Effector CD4-positive, alpha-beta T cell (primary cell): ENCODE data around the gene TRIM41.
"Not testable (repeated sequence)": the region's sequence is repeated elsewhere in the genome, so short reads cannot be mapped to it uniquely, and the experiment has no call there.

Experiments
- DNase-seq: peaks from one replicate; pipeline ENCODE4 v3.0.0-alpha.2; 2020
- total RNA-seq: gene quantifications from one replicate; lab custom pipeline; 2026; lab: John Stamatoyannopoulos, UW

TRIM41 gene
- 78.4 reads per million, percentile 78 among the genes with 10 or more reads in this experiment for total RNA-seq

DNA sequence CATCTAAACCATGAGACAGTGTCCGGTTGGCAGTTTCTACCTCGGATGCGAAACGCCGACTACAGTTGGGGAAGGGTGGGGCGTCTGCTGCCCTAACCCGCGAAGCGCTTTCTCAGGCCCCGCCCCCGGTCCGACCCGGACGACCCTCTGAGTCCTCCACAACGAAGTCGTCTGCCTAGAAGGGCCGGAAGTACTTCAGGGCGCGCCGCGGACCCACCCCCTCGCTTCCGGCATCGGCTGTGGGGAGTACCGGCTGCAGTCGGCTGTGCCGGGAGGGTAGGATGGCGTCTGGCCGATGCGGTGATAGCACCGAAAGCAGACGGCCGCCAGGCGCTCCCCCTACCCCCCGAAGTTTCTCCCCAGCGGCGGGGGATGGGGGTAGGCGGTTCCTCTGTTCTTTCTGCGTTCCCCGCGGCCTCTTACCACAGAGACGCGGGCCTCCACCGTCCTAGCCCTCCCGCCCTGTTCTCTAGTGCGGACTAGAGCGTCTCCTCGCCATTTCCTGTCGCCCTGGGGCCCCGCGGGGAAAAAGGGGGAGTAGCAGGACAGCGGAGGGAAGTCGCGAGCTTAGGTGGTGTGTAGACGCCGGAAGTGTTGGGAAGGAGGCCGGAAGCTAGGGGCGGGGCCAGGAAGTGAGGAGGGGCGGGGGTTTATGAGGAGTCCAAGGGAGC lies at the start of gene TRIM41:
Gene TRIM41, plus strand, starts transcription at position 224 of the 671 bp plus-strand sequence. CDS start 719 bp downstream, outside the sequence.
- peak; percentile 95 for DNase-seq

DNA sequence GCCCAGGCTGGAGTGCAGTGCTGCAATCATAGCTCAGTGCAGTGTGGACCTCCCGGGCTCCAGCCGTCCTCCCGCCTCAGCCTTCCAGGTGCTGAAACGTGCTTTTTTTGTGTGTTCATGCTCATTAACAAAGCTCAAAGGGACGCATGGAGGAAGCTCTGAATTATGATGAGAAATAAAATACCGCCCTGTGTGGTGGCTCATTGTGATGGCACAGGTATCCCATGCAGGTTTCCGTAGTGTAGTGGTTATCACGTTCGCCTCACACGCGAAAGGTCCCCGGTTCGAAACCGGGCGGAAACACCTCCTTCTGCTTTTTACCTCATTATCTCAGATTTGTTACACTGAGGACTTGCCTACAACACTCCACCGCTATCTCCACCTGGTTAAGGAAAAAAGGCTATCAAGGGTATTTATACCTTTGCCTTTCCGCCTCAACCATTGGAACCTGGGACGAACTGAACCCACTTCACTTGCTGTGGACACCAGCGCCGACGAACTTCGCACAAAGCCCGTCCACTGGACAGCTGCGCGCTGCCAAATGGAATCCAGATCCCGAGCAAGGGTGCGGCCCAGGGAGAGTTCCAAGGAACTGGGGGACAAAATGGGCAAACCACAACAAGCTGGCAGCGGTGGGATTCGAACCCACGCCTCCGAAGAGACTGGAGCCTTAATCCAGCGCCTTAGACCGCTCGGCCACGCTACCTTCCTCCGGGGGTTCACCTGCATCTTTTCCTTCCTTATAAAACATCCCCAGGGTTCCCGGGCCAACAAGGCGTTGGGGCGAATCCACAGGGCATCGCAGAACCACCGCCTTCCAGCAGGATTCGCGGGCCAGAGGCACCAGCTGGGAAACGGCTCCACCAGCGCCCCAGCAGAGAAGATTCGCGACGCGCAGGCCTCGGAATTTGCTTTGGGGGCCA lies 49.4 kb upstream of the TRIM41 start:
- peak; percentile 23 for DNase-seq

DNA sequence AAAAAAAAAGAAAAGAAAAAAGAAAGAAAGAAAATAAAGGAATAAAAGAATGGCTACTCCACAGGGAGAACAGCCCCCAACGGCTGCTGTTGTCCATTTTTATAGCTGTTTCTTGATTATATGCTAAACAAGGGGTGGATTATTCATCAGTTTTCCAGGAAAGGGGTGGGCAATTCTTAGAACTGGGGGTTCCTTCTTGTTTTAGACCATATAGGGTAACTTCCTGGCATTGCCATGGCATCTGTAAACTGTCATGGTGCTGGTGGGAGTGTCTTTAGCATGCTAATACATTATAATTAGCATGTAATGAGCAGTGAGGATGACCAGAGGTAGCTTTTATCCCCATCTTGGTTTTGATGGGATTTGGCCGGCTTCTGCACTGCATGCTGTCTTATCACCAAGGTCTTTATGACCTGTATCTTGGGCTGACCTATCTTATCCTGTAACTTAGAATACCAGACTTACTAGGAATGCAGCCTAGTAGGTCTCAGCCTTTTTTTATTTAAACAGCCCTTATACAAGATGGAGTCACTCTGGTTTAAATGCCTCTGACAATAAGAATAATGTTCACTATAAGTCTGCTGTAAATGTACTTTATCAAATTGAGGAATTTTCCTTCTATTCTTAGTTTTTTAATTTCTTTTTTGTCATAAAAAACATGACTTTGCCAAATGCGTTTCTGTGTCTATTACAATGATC lies 46.7 kb upstream of the TRIM41 start:
- DNase-seq = no peak

- DNase-seq = not testable (repeated sequence)
These were observed 45.5 kb upstream of the TRIM41 start for GRCh38 chr5:181177559-181177958.

DNA sequence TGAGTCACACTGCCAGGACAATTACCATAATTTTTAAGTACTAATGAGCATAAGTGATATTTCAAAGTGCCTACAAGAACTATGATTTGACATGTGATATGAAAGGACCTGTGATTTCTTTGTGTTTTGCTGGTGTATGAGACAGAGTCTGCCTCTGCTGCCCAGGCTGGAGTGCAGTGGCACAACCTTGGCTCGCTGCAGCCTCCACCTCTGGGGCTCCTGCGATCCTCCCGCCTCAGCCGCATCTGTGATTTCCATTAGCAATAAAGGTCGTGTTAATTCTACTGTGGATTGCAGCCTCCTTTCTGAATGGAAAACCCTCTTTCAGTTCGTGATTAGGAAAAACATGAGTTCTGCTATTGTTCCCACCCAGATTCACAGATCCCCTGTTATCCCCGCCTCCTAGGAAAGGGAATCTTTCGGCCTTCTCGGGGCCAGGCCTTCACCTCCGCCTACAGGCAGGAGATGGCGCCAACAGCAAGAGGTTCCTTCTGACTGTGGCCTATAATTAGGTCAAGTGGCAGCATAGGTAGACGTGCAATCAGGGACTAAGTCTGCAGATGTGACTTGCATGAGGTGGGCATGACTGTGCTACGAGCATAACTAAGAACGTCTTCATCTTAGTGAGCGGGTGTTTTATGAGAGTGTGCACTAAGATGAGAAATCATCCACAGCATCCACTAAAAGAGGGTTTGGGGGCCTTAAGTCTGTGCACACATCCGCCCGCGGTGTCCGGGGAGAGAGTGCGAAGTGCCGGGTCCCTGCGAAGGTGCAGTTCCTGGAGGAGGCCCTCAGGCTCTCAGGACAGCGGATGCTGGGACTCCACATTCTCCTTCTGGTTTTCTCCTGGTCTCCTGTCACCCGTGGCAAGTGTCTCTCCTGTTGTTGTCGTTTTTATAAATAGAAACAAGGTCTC lies 41.2 kb upstream of the TRIM41 start:
- DNase-seq = peak; percentile 59

- DNase-seq = no peak
These were observed 40.4 kb upstream of the TRIM41 start for GRCh38 chr5:181182651-181183050.

GRCh38 chr5:181184845-181185216 lies 38.2 kb upstream of the TRIM41 start:
- DNase-seq = no peak

DNA sequence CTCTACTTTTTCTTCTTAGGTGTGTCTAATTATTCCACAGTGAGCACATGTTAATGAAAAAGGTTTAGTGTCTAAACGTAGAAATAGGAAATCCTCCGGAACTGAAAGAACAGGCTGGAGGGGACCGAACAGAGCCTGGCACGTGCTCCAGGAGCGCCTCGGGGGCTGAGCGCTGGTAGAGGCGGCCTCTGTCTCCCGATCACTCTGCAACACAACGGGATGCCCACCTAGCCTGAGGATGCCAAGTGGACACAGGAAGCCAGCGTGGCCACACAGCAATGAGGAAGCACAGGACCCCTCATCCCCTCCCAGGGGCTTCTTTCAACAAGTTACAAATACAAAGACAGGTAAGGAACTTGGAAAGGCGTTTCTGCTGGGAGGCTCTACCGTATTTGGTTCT lies 37.5 kb upstream of the TRIM41 start:
- DNase-seq = no peak

- DNase-seq = no peak
These were observed 37.1 kb upstream of the TRIM41 start for GRCh38 chr5:181186022-181186421.

DNA sequence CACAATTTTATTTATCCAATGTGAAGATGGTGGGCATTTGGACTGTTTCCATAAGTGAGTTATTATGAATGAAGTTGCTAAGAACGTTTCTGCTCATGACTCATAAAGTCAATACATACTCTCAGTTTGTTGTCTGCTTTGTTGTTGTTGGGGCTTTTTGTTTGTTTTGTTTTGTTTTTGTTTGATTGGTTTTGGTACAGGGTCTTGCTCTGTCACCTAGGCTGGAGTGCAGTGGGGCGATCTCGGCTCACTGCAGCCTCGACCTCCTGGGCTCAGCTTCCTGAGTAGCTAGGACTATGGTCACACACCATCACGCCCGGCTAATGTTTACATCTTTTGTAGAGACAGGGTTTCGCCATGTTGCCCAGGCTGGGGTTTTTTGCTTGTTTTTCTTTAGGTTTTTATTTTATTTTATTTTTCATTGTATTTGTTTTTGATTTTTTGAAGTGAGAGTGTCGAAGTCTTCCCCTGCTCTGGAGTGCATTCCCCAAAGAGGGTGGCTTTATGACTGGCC lies 36.0 kb upstream of the TRIM41 start:
- DNase-seq = no peak

GRCh38 chr5:181187500-181188213 lies 35.4 kb upstream of the TRIM41 start:
- no peak for DNase-seq

DNA sequence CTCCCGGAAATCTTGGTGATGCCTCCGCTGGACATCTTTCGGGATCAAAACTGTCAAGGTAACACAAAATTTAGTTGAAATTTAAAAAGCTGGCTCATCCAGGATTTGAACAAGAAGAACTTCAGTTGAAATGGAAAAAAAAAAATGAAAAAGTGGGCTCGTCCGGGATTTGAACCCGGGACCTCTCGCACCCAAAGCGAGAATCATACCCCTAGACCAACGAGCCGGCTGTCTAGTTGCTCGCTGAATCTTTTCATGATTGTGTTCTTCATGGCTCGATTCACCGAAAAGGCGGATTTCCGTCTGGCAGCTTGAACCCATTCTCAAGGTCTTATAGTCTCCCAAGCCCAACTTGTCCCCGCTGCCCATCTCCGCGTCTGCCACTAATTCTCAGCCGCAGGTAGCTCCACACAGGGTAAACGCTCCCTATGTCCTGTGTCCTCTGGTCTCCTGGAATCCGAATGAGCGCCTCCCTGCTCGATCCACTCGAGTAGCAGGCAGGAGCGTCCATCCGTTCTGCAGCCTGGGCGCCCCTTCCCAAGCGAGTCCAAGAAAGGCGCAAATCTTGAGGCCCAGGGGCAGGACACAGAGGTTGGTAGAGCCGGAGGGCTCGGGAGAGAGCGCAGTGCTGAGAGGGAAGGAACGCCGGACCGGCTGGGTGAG lies 34.2 kb upstream of the TRIM41 start:
- DNase-seq = peak; percentile 62

DNA sequence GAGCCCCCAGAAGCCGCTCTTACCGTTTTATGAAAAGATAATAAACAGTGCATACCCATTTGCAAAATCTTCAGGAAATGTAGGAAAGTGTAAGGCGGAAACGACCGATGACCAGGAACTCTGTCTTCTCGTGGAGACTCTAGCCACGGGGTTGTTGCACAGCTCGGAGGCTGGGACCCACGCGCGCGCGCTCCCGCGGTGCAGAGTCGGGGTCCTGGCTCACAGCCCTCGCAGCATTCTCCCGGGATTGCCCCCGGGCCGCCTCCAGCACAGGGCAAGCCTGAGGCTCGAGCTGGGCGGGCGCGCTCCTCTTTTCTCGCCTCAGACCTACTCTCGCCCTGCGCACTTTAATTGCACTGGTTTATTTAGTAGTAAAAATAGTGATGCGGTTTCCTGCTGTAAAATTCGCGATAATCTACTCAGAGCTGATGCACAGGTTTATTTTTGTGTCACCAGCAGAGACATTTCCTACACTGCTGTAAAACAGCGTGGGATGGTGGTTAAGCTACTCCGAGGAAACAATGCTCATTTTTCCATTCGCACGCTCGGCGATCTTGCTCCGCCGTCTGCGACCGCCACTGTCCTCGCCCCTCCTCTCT lies 33.6 kb upstream of the TRIM41 start:
- DNase-seq = no peak

DNA sequence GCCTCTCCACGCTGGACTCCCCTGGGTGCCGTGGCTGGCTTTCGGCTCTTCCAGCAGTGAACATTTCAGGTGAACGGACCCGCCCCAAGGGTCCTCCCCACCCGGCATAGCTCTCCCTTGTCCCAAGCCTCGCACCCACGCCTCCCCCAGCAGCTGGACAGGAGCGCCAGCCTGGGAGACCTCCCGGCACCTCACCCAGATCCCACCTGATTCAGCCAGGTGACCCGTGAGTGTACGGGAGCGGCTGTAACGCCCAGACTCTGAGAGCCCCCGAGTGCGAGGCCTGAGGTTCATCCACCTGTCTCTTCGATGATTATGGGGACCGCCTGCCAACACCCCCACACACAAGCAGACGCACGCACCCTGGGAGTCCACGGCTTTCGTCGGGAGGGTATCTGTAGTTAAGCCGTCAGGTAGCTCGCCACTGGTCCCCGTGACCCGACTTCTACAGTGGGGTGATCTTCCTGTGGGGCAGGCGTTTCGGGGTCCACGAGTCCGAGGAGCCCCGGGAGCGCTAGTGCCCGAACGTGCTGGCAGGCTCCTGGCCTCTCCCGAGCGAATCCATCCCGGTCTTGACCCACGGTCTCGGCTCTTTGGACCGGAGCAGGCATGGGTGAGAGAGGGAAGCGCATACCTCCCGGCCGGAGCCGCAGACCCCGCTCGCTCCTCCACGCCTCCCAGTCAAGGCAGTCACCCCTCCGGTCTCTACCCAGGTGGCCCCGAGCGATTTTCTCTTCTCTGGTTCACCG lies 32.9 kb upstream of the TRIM41 start:
- no peak for DNase-seq

- peak; percentile 36 for DNase-seq
These were observed 32.2 kb upstream of the TRIM41 start for GRCh38 chr5:181190711-181191525.

DNA sequence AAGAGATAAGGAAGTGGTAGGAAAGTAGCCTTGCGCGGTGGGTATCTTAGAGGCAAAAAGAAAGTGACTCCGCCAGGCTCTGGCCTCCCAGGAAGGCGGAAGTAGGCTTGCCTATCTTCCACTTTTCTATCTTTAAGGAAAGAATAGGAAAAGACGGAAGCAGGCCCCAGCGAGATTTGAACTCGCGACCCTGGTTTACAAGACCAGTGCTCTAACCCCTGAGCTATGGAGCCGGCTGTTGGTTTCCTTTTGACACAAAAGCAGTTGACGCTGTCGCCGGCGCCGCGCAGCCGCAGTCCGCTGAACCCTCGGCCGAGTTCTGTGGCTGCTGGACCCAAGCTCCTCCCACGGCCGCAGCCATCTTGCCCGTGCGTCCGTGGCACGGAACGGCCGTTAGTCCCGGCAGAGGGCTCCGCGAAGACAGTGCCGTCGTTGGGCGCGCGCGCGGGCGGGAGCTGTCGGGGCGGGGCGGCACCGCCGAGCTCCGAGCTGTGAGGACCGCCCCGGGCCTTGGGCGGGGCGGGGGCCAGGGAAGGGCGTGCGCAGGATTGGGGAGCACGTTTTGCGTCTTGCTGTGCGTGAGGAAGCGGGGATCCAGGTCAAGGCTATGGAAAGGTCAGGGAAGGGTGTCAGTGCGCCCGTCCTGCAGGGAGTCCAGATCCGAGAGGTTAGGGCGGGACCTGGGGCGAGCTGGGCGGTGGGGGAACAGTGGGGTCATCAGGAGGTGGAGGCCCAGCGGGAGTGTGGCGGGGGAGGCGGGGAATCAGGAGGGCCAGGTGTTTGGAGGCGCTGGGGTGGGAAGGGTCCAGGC lies 31.4 kb upstream of the TRIM41 start:
- DNase-seq = peak; percentile 92

- DNase-seq = no peak
These were observed 30.6 kb upstream of the TRIM41 start for GRCh38 chr5:181192337-181193046.
